GM21447 (cell line): ENCODE results near the gene UNC79.

Experiments
- ATAC-seq: cut with Tn5 transposase; IDR thresholded peaks from one replicate; pipeline ENCODE4 v1.9.1; 2021; ENCODE audit not compliant: unreplicated experiment

The UNC79 gene

DNA sequence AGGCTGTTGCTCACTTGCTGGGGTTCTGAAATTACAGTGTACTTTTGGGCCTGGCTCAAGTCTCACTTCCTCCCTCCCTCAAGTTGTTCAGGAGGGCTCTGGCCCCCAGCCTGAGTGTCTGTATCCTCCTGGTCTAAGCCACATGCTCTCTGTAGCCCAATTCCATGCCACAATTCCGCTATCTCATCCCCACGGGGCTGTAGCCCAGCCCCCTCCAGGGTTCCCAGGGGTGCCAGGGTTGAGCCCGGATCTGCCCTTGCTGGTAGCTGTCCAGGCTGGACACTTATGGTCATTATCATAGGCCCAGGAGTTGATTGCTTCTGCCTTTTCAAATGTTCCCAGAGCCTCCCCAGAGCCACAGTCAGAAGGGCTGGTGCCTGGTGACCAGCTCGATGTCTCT is 292.3 kb downstream of the UNC79 start:
- ATAC-seq: no peak

- no peak for ATAC-seq
Measured at GRCh38 chr14:93725002-93725582, 294.4 kb downstream of the UNC79 start.

- ATAC-seq: no peak
Measured at GRCh38 chr14:93725993-93726392, 295.3 kb downstream of the UNC79 start.

- no peak for ATAC-seq
Measured at GRCh38 chr14:93727039-93727740, 296.5 kb downstream of the UNC79 start.

GRCh38 chr14:93727917-93728650 is 297.3 kb downstream of the UNC79 start:
- no peak for ATAC-seq

GRCh38 chr14:93728651-93729016 is 297.9 kb downstream of the UNC79 start:
- no peak for ATAC-seq

DNA sequence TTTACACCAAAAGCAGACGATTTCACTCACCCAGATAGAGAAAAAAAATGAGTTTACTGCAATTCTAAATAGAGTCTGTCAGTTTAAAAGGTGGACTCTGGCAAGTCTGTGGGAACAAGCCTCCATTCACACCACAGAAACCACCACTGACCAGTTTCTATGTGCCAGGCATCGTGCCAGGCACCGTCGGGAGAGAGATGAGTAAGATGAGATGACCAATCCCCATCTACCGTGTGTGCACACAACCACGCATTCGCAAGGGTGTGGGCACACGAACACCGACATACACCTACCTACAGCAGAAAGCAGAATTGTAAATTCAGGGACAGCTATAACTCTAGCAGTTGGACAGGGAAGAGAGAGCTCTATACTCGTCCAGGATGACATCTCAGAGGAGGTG is 299.3 kb downstream of the UNC79 start:
- ATAC-seq: no peak

DNA sequence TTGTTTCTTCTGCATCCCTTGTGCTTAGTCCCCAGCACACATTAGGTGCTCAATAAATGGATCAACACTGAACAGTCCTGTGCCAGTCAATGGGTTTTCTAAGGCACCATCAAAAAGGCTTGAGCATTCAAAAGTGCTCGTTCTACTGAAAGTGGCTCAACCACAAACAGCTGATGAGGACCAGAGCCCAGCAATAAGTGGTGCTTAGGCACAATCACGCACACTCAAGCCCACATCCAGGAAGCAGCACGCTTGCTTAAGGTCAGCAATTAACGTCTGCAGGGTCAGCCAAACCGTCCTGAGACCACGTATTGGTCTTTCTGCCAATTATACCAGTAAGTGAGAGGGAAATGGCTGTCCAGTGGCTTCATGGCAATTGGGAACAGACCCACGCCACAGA is 301.0 kb downstream of the UNC79 start:
- ATAC-seq: no peak

DNA sequence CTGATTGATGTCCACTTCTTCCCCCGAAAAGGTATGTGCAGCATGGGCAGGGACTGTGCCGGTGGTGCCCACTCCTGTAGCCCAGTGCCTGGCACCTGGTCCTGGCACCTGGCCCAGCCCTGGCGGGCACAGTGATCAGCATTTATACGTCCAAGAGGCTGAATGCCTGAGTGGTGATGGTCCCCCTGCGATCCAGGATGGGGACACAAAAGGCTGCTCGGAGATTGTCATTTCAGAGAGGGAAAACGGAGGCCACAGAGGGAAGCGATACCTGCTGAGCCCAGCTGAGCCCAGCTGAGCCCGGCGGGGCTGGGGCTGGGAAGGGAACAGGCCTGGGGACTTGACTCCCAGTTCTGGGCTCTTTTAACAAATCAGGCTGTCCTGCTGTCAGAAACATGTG is 301.8 kb downstream of the UNC79 start:
- ATAC-seq: no peak

- no peak for ATAC-seq
Measured at GRCh38 chr14:93733231-93733630, 302.5 kb downstream of the UNC79 start.

DNA sequence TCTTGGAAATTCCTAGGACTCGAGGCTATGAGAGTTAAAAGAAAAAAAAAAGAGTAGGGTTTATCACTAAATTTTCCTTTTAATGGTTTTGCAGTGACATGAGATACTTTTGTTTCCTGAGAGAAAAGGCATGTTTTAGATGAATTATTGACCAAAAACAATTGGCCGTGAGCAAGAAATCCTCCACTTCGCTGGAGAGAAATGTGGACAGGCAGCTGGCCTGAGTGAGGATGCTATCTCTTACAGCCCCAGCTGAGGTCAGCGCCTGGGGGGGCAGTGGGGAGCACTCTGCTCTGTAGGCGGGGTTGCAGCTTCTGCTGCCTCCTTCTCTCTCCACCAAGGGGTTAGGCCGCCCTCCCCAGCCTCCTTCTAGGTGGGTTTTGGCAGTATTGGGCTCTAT is 302.9 kb downstream of the UNC79 start:
- no peak for ATAC-seq

GRCh38 chr14:93734086-93734822 is 303.5 kb downstream of the UNC79 start:
- no peak for ATAC-seq

GRCh38 chr14:93735206-93735605 is 304.5 kb downstream of the UNC79 start:
- ATAC-seq: no peak

DNA sequence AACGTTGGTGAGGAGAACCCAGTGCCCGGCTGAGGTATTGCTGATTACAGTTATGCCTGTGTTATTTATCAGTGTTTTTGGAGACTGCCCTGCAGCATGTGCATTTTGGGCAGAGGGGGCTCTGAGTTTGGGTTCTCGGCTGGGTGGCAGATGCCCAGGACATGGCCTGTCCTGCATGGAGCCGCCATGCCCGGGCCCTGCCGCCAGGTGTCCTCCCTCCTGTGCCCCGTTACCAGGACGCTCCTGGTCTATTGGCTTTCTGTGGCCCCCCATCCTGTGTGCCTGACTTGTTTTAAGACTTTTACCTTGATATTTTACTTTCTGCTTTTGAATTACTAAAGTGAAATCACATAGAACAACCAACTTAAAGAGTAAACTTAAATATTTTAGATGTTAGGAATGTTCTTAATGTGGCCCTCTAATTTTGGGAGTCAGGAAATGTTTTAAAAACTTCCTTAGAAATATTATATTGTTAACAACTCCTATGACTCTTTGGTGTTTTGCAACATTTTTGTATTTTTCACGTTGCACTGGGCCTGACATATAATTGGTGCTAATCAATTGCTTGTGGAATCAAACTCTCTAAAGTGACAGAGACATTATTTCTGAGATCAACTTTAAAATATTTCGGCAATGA is 305.8 kb downstream of the UNC79 start:
- no peak for ATAC-seq

- no peak for ATAC-seq
Measured at GRCh38 chr14:93737634-93738033, 306.9 kb downstream of the UNC79 start.

GRCh38 chr14:93741556-93742230 is 311.0 kb downstream of the UNC79 start:
- no peak for ATAC-seq

DNA sequence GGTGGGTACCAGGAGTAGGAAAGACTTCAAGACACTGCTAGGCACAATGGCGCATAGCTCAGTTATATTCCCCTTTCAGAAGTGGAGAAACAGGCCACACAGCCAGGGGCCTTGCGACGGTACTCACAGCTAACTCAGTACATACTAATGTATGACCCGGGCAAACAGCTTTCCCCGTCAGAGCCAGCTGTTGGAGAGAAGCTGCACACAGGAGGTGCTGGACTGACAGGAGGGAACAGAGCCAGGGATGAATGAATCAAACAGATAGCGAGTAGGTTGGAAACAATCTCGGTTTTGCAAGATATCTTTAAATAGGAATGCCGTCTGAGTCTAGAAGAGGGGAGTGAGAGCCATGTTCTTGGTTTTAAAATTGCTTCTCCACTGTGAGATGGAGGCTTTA is 312.0 kb downstream of the UNC79 start:
- no peak for ATAC-seq

DNA sequence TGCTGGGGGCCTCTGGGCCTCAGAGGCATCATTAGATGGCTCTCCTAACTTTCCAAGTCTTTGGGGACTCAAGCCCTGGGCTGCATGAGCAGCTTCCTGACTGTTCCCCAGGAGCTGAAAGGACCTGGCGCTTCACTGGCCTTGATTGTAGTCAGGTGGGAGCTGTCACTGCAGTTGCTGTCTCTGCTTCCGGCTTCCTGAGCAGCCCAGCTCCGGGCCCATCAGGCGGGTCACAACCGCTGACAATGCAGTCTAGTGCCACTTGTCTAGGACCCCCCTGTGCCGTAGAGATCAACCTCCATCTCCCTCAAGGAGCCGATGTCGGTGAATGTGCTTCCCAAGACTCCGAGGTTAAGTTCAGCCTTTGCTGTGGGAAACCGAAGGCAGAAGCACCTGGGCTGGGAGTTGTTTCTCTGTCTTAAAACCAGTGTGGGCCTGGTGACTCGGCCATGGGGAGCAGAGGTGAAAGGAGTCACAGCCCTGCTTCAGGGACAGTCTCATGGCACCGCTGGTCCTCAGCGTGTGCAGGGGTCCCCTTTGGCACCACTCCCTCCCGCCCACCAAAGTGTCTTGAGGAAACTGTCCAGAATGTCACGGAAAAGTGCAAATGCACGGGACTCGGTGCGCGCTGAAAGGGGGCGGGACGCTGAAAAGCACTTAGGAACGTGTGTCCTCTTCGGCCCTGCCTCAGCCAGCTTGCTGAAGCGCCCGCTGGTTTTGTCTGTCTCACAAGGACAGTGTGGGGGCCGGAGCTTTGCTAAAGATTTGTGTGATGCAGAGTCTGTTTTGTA is 312.7 kb downstream of the UNC79 start:
- ATAC-seq: no peak

DNA sequence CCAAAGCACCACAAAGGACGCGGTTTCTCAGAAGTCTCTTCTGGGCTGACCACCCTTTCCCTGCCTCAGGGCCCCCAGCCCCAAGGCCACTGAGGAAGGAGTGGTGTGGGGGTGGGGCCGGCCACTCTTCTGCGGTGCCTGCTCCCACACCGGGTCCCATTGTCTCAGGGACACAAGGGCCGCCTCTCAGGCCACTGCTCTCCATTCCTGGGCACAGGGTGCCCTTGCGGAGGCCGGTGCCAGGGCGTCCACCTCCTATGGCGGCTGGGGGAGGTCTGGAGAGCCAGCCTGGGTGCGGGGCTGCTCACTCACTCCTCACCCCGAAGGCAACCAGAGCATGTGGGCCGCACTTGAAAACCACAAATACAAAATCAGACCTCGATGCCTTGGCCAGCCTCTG is 313.4 kb downstream of the UNC79 start:
- ATAC-seq: no peak

GRCh38 chr14:93744876-93745275 is 314.1 kb downstream of the UNC79 start:
- no peak for ATAC-seq
